Measurements from ENCODE around the gene ABCB10. TPM values are rescaled to one million over a fixed set of nuclear protein-coding genes. Genes with fewer than 3 reads are reported as not detected.
"Not testable (repeated sequence)": the region's sequence is repeated elsewhere in the genome, so short reads cannot be mapped to it uniquely, and the experiment has no call there.

Gene ABCB10
- total RNA-seq, 2 donors from 2014 or later = 11.0 to 21.9 TPM

DNA sequence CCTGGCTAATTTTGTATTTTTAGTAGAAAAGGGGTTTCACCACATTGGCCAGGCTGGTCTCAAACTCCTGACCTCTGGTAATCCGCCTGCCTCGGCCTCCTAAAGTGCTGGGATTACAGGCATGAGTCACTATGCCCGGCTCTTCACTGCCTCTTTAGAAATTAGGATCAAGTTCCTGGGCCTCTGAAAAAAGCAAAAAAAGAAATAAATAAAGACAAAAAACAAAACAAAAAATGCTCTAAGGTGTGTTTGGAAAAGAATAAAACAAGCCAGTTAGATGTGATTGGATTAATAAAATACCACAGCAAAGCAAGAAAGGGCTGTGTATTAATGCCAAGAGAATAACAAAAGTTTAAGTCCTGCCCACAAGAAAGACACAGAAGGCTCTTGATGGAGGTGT lies 4.2 kb upstream of the ABCB10 start:
- intact Hi-C loops (cut with DNase I) = no loop called here
- Histone ChIP-seq H3K36me3 (no peaks in the 10 kb centered on the region), H3K4me1 (replicated peaks) (no peaks in the 10 kb centered on the region), H3K27ac (peak overlapping the region; percentile 60 to 65), H3K4me3 (no peak overlapping the region), H3K9me3 (no peaks in the 10 kb centered on the region), H3K27me3 (replicated peaks; ENCODE audit: insufficient read depth) (no peaks in the 10 kb centered on the region)
- 78% methylated on average over 3 of the region's 3 CpGs for WGBS
- DNase-seq (ENCODE audit: low spot score) = no peak
- TF ChIP-seq, protein P1, sequence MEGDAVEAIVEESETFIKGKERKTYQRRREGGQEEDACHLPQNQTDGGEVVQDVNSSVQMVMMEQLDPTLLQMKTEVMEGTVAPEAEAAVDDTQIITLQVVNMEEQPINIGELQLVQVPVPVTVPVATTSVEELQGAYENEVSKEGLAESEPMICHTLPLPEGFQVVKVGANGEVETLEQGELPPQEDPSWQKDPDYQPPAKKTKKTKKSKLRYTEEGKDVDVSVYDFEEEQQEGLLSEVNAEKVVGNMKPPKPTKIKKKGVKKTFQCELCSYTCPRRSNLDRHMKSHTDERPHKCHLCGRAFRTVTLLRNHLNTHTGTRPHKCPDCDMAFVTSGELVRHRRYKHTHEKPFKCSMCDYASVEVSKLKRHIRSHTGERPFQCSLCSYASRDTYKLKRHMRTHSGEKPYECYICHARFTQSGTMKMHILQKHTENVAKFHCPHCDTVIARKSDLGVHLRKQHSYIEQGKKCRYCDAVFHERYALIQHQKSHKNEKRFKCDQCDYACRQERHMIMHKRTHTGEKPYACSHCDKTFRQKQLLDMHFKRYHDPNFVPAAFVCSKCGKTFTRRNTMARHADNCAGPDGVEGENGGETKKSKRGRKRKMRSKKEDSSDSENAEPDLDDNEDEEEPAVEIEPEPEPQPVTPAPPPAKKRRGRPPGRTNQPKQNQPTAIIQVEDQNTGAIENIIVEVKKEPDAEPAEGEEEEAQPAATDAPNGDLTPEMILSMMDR (IDR thresholded peaks at IDR 0.05) = no peak
- TF ChIP-seq POLR2A (IDR thresholded peaks at IDR 0.05) (no peak), POLR2AphosphoS5 (IDR thresholded peaks at IDR 0.05) (no peak)

DNA sequence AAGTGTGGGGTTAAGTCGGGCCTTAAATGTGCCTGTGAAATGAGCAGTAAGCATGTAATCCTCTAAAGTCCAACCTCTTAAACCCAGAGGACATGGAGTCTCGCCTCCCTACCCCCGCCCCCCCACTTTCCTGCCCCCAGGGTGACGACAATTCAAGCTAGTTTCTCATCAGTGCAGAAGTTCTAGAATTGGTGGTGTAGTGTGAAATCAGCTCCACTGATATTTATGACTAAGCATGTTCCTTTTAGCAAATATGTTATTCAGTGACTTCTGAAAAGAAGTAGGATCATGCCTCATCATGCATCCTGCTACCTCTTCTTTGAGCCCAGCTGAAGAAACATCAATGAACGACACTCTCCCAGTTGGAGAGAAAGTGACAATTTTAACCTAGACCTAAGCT lies 2.6 kb upstream of the ABCB10 start:
- H3K27me3 ChIP-seq (replicated peaks; ENCODE audit: insufficient read depth) = no peaks in the 10 kb centered on the region
- 87% methylated on average over 5 of the region's 5 CpGs for WGBS
- H3K4me1 ChIP-seq (replicated peaks) = no peaks in the 10 kb centered on the region
- no peak overlapping the region for H3K27ac ChIP-seq
- no peaks in the 10 kb centered on the region for H3K9me3 ChIP-seq
- no peak for DNase-seq (ENCODE audit: low spot score)
- no peak overlapping the region for H3K4me3 ChIP-seq
- TF ChIP-seq POLR2A (IDR thresholded peaks at IDR 0.05) = no peak
- TF ChIP-seq, protein P1 (IDR thresholded peaks at IDR 0.05) = no peak
- TF ChIP-seq POLR2AphosphoS5 (IDR thresholded peaks at IDR 0.05) = no peak
- intact Hi-C loops (cut with DNase I) = no loop called here
- H3K36me3 ChIP-seq = no peaks in the 10 kb centered on the region

DNA sequence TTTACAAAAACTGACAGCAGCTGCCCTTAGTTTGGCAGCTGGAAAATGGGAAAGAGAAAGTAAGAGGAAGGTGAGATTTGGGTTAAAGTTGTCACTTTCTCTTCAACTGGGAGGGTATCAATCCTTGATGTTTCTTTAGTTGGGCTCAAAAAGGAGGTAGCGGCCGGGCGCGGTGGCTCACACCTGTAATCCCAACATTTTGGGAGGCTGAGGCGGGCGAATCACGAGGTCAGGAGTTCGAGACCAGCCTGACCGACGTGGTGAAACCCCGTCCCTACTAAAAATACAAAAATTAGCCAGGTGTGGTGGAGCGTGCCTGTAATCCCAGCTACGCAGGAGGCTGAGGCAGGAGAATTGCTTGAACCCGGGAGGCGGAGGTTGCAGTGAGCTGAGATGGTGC lies 1.6 kb upstream of the ABCB10 start:
- WGBS = 93% methylated on average over 15 of the region's 15 CpGs
- H3K27ac ChIP-seq; intact Hi-C loops (cut with DNase I): not testable (repeated sequence)

DNA sequence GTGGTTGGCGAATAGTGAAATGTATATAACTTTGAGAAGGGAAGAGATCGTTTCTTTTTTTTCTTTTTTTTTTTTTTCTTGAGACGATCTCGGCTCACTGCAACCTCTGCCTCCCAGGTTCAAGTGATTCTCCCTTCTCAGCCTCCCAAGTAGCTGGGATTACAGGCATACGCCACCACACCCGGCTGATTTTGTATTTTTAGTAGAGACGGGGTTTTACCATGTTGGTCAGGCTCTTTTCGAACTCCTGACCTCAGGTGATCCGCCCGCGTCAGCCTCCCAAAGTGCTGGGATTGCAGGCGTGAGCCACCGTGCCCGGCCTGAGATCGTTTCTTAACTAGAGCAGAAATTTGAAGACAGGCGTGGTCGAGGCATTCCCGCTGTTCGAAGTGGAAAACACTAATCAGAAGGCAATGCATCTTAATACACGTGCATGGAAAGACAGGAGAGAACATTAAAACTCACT lies 862 bp upstream of the ABCB10 start:
- not testable (repeated sequence) for DNase-seq (ENCODE audit: low spot score); H3K4me1 ChIP-seq (replicated peaks); H3K36me3 ChIP-seq; H3K9me3 ChIP-seq; H3K27me3 ChIP-seq (replicated peaks; ENCODE audit: insufficient read depth)
- H3K27ac ChIP-seq = peak overlapping the region; percentile 84 to 92
- H3K4me3 ChIP-seq = peak overlapping the region; percentile 86
- intact Hi-C loops (cut with DNase I) = loop anchor here (2.0 to 5.0 kb wide), 2 partner anchors 38 to 67 kb away; partner anchors contain the start of genes TAF5L and URB2
- 29% methylated on average over 20 of the region's 20 CpGs for WGBS

More for the DNA sequence above, 1.6 kb upstream of the ABCB10 start:
- not testable (repeated sequence) for H3K27me3 ChIP-seq (replicated peaks; ENCODE audit: insufficient read depth); H3K4me3 ChIP-seq; H3K4me1 ChIP-seq (replicated peaks); DNase-seq (ENCODE audit: low spot score); H3K9me3 ChIP-seq; H3K36me3 ChIP-seq

DNA sequence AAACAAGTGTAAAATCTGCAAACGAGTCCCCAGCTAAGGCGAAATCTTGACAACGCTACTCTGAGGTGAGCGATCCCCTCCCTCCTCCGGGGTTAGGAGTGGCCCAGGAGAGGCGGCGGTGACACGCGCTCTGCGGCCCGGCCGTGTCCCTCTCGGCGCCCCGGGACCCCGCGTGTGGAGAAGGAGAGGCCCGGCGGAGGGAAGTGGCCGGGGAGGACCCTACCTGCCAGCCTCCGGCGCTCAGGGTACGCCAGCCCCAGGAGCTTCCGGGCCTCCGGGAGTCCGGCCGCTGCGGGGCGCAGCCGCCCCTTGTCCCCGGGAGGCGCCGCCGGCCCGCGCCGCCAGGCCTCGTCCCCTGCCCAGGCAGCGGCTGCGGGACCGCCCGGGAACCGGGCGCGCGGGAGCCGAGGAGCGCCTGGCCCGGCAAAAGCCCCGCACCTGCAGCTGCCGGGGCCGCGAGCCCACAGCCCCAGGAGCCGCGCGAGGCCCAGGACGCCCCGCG lies 543 bp downstream of the ABCB10 start:
- WGBS = under 1% methylated on average over 32 of the region's 59 CpGs
- Histone ChIP-seq H3K4me1 (replicated peaks) (no peaks in the 10 kb centered on the region), H3K36me3 (no peaks in the 10 kb centered on the region), H3K27me3 (replicated peaks; ENCODE audit: insufficient read depth) (no peaks in the 10 kb centered on the region), H3K27ac (peak overlapping the region; percentile 84 to 92), H3K4me3 (peak overlapping the region; percentile 86), H3K9me3 (no peaks in the 10 kb centered on the region)
- peak; percentile 23 for DNase-seq (ENCODE audit: low spot score)
- TF ChIP-seq POLR2A (IDR thresholded peaks at IDR 0.05) = no peak
- TF ChIP-seq, protein P1 (IDR thresholded peaks at IDR 0.05) = peak in 2 of 4 experiments; percentile 5 to 23
- intact Hi-C loops (cut with DNase I) = loop anchor here (2.0 to 5.0 kb wide), 2 partner anchors 39 to 69 kb away; partner anchors contain the start of genes TAF5L and URB2

DNA sequence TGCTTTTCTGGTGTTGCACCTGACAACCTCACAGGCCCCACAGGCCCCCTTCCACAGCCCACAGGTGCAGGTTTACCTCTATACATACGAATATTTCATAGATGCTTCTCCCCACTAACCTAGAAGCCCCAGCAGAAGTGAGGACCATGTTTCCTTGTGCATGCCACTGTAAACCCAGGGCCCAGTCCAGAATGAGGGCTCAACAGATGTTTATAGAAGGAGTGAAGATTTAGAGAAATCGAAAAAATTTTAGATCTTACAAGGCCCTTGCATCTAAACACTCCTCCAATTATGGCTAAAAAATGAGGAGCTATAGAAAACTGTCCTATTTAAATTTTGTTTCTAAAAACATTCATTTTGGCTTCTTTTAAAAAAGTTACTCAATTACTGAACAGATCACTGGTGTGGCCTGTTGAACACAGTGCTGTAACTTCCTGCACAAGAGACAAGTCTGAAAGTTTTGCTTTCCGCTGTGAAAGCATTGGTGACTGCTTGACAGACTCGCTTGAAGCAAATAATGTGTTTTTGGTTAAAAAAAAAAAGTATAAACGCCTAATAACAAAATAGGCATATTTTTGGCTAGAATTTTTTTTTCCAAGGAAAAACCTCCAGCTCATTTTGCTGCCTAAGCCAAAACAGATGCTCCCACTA lies 1.2 kb downstream of the ABCB10 start:
- 30% methylated on average over 5 of the region's 5 CpGs for WGBS
- no peak for TF ChIP-seq POLR2AphosphoS5 (IDR thresholded peaks at IDR 0.05)
- no peak for TF ChIP-seq POLR2A (IDR thresholded peaks at IDR 0.05)
- TF ChIP-seq, protein P1 (IDR thresholded peaks at IDR 0.05) = no peak
- H3K4me3 ChIP-seq = peak overlapping the region; percentile 86
- no peaks in the 10 kb centered on the region for H3K4me1 ChIP-seq (replicated peaks)
- H3K27ac ChIP-seq = peak overlapping the region; percentile 84 to 92
- H3K36me3 ChIP-seq = no peaks in the 10 kb centered on the region
- H3K27me3 ChIP-seq (replicated peaks; ENCODE audit: insufficient read depth) = no peaks in the 10 kb centered on the region
- H3K9me3 ChIP-seq = no peaks in the 10 kb centered on the region
- DNase-seq (ENCODE audit: low spot score) = no peak
- intact Hi-C loops (cut with DNase I) = loop anchor here (5.0 kb wide), 1 partner anchor 40 kb away; no protein-coding TSS in a partner anchor

Data from prostate gland (tissue), 2 donors.